Bronchus fibroblast of lung (primary cell): ENCODE results near the gene FSTL5. TPM values are rescaled to one million over a fixed set of nuclear protein-coding genes. Genes with fewer than 3 reads are reported as not detected.

Experiments
- total RNA-seq: library from RNA; depleted of rRNA; stranded (reverse); fragments of >200 nt; gene quantifications from 2 replicates; pipeline ENCODE4 v1.2.3, GENCODE V29; 2015

FSTL5 gene
- not detected in 2 replicates for total RNA-seq

DNA sequence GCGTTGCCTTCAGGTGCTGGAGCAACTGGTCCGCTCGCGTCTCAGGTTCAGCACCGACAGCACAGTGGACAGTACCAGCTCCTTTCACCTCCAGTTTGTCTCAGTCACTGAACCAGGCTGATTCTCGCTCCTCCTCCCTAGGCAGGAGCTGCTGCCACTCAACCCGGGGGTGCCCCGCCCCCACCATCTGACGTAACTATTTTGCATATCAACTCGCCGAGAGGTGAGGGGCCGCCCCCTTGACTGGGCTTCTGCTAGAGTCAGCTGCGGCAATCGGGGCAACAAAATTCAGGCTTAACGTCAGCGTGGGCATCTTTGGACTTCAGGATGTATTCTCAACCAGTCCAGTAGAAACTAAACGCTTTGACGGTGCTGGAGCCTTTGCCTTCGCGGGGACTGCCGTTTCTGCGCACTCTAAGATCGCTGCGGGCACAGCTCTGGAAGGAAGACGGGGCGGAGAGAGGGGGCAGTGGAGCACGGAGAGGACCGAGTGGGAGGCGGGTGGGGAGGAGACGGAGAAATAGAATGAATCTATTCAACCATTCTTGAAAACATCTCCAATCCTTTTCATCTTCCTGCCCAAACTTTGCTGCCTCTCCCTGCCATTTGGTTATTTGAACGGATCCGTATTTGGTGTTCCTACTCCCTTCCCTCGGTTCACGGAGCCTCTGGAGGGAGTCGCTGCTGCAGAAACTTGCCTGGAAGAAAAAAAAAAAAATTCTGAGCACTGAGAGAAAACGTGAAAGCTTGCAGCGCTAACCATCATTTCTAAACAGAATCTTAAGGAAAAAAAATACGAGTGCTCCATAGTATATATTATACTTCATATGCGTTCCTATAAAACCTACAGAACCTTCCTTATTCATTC is at the start of gene FSTL5:
FSTL5 (minus strand) TSS at position 109 of the 868 bp plus-strand sequence. CDS start 52,604 bp downstream, outside the sequence.

